GM12875 (cell line): ENCODE measurements around the gene OSMR.

ENCODE experiments used
- H3K4me3 ChIP-seq: one replicate; pipeline ENCODE4 v1.5.1; 2011; ENCODE audit warnings: low read depth, low read length, control low read depth
- TF ChIP-seq, protein P1 (sequence below): IDR thresholded peaks from 2 replicates; pipeline ENCODE4 v1.5.1; 2011; ENCODE audit warnings: low read depth, mild to moderate bottlenecking, control low read depth, inconsistent platforms, low read length, moderate library complexity, borderline replicate concordance; ENCODE audit not compliant: insufficient read depth

The OSMR gene

DNA sequence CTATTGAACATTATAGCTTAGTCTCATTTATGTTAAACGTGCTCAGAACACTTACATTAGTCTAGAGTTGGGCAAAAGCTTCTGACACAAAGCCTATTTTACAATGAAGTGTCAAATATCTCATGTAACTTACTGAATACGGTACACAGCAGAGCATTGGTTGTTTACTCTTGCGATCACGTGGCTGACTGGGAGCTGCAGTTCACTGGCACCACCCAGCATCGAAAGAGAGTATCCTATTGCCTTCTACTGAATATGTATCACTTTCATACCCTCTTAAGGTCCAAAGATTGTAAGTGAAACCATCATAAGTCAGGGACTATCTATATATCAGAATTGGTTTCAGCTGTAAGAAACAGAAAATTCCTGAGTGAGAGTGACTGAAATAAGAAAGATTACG is 42.6 kb upstream of the OSMR start:
- TF ChIP-seq, protein P1, sequence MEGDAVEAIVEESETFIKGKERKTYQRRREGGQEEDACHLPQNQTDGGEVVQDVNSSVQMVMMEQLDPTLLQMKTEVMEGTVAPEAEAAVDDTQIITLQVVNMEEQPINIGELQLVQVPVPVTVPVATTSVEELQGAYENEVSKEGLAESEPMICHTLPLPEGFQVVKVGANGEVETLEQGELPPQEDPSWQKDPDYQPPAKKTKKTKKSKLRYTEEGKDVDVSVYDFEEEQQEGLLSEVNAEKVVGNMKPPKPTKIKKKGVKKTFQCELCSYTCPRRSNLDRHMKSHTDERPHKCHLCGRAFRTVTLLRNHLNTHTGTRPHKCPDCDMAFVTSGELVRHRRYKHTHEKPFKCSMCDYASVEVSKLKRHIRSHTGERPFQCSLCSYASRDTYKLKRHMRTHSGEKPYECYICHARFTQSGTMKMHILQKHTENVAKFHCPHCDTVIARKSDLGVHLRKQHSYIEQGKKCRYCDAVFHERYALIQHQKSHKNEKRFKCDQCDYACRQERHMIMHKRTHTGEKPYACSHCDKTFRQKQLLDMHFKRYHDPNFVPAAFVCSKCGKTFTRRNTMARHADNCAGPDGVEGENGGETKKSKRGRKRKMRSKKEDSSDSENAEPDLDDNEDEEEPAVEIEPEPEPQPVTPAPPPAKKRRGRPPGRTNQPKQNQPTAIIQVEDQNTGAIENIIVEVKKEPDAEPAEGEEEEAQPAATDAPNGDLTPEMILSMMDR: no peak
- H3K4me3 ChIP-seq: no peak overlapping the region

DNA sequence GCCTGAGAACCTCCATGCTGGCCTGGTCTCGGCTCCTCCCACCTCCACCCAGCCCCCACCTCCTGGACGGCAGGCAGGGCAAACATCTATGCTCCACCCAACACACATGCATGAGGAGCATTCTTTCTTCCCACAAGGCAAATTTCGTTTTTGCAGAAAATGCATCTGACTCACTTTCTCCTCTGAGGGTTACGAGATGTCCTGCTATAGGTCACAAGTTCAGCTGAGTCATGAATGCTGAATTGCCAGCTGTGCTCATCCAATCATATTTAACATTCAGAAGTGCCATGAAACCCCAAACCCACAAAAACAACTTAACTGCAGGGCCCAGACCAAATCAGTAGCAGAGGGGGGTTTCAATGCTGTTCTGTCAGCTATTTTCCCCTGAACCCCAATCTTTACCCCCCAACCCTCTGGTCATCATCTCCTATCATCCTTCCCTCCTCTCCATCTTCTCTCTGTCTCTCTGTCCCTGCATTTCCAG is 39.0 kb upstream of the OSMR start:
- H3K4me3 ChIP-seq: no peak overlapping the region
- TF ChIP-seq, protein P1: no peak

DNA sequence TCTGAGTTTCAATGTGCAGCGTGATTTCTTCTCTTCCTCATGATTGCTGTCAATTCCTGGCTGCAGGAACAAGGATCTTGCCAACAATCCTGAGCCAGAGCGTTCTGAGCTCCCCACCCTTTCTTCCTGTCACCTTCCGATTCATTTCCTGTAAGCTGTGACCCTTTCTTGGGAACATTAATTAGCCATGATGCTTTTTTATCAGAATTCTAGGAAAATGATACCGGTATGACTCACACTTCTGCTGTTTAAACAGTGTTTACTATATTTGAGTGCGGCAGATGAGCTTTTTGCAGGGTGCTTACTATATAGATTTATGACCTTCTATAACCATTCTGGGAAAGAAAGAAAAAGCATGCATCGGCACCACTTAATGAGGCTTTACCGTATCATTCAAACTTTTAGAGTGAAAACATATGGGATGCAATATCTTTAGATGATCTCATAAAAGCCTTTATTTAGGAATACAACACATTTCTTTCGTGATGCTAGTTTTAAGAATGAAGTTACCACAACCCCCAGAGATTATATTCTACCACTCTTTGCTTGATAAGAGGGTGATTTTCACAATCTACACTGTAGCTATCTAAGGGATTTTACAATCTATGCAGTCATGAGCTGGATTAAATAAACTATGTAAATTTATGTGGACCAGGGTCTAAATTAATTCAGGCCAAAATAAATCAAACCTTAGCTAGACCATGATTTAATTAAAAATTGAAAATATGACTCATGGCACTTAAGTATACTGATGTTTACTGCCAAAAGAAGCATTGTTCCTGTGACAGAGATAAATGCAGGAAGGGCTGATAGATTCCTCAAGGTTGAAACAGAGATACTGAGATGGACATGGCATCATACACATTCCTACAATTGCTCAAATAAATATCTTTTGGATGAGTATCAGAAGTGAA is 38.0 kb upstream of the OSMR start:
- TF ChIP-seq, protein P1: no peak
- H3K4me3 ChIP-seq: no peak overlapping the region

DNA sequence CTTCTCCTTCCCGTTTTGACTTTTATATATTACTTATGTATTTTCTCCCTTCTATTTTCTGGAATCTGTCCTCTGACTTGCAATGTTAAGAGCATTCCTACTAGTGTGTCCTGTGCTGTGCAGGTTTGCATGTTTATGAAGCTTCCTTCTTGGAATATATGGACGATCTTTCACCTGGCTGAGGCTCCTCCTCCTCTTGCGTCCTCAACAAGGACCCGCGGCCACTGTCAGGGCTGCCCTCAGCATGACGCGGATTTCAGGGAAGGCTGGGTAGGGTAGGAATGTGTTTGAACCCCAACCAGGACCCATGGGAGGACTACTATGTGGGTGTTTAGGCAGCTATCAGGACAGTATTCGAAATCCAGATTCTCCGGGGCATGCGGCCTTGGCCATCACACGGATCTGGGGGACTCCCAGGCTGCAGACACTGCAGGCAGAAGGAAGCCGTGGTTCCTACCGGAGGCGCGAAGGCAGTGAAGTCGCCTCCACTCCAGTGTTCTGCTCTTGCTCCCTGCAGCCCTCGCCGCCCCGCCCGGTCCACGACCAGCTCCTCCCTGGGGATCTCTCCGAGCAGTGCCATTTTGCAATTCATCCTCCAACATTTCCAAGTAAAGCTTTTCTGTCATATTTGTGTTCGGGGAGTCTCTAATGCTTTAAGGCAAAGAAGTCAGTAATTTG is 37.0 kb upstream of the OSMR start:
- TF ChIP-seq, protein P1: no peak
- no peak overlapping the region for H3K4me3 ChIP-seq

DNA sequence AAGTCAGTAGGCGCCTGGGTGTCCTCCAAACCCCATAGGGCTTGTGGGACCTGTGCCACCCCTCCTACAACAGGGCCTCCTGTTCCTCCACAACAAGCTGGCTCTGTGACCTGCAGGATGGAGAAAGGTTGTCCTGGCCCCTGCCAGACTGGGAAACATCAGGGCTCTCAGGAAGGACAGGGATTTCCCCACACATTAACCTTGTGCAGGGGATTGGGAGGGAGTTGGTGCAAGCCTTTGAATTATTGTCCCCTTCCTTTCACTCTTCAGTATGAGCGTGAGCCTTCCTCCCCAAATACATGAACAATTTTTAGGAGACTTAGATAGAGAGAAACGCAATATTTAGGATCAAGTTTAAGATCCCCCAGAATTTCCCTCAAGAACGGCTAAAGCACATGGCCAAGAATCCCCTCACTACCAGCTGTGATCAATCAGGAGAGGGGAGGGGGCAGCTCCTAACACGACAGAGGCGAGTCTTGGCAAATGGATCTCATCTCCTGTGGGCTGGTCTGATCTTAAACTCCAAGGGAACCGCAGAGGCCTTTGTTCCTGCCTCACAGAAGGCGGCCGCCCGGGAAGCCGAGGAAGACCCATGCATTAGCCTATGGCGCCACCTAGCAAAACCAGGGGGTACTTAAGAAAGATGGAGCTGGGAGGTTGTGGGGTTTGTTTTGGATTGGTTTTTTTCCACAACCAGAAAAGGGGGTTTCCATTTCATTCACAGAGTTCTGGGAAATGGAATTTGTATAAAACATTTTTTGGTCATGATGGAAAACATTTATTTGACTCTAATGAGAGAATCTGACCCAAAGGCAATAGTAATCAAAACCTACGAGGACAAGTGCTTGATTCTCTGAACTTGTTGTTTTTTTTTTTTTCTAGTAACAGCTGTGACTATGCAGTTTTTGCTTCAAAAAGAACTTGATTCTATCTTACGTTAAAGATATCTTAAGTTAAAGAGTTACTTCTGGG is 36.1 kb upstream of the OSMR start:
- H3K4me3 ChIP-seq: no peak overlapping the region
- TF ChIP-seq, protein P1: peak; percentile 66

DNA sequence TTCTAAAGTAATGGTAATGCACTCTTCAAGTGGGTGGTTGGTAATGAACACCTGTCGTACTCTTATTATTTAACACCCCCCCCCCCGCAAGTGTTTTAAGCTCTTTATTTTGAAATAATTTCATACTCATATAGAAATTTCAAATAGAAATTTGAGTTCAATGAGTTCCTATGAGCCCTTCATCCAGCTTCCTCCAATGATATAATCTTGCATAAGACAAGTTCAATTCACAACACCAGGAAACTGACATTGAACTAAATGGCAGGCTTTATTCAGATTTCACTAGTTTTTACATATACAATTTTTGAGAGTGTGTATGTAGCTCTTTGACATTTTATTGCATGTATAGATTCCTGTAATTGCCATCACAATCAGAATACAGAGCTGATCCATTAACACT is 30.9 kb upstream of the OSMR start:
- no peak overlapping the region for H3K4me3 ChIP-seq
- TF ChIP-seq, protein P1: no peak
